ENCODE measurements around the gene SPAG6.
"Not testable (repeated sequence)": the region's sequence is repeated elsewhere in the genome, so short reads cannot be mapped to it uniquely, and the experiment has no call there.

DNA sequence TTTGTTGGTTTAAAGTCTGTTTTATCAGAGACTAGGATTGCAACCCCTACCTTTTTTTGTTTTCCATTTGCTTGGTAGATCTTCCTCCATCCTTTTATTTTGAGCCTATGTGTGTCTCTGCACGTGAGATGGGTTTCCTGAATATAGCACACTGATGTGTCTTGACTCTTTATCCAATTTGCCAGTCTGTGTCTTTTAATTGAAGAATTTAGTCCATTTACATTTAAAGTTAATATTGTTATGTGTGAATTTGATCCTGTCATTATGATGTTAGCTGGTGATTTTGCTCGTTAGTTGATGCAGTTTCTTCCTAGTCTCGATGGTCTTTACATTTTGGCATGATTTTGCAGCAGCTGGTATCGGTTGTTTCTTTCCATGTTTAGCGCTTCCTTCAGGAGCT lies 61.6 kb downstream of the SPAG6 start:
- TF ChIP-seq, protein P1, sequence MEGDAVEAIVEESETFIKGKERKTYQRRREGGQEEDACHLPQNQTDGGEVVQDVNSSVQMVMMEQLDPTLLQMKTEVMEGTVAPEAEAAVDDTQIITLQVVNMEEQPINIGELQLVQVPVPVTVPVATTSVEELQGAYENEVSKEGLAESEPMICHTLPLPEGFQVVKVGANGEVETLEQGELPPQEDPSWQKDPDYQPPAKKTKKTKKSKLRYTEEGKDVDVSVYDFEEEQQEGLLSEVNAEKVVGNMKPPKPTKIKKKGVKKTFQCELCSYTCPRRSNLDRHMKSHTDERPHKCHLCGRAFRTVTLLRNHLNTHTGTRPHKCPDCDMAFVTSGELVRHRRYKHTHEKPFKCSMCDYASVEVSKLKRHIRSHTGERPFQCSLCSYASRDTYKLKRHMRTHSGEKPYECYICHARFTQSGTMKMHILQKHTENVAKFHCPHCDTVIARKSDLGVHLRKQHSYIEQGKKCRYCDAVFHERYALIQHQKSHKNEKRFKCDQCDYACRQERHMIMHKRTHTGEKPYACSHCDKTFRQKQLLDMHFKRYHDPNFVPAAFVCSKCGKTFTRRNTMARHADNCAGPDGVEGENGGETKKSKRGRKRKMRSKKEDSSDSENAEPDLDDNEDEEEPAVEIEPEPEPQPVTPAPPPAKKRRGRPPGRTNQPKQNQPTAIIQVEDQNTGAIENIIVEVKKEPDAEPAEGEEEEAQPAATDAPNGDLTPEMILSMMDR (conservative IDR thresholded peaks at IDR 0.05; ENCODE audit: low read depth in 2 of 2), result not testable (repeated sequence)
- TF ChIP-seq EZH2 (IDR thresholded peaks at IDR 0.05; ENCODE audit: low read depth, unreplicated experiment); EZH2phosphoT487 (IDR thresholded peaks at IDR 0.05; ENCODE audit: unreplicated experiment); ZNF114 (CRISPR knock-in tag; IDR thresholded peaks at IDR 0.05); CREB1 (CRISPR knock-in tag; IDR thresholded peaks at IDR 0.05; ENCODE audit: low read depth); POLR2AphosphoS5 (IDR thresholded peaks at IDR 0.05; ENCODE audit: low read depth); ZNF331 (CRISPR knock-in tag; IDR thresholded peaks at IDR 0.05; ENCODE audit: low read depth); REST (IDR thresholded peaks at IDR 0.05; ENCODE audit: unreplicated experiment); JUNB (IDR thresholded peaks at IDR 0.05; ENCODE audit: unreplicated experiment); NANOG (IDR thresholded peaks at IDR 0.05; ENCODE audit: borderline replicate concordance); STAT1 (IDR thresholded peaks at IDR 0.05; ENCODE audit: unreplicated experiment); ZNF462 (CRISPR knock-in tag; IDR thresholded peaks at IDR 0.05): not testable (repeated sequence)
- TF ChIP-seq, protein P2, sequence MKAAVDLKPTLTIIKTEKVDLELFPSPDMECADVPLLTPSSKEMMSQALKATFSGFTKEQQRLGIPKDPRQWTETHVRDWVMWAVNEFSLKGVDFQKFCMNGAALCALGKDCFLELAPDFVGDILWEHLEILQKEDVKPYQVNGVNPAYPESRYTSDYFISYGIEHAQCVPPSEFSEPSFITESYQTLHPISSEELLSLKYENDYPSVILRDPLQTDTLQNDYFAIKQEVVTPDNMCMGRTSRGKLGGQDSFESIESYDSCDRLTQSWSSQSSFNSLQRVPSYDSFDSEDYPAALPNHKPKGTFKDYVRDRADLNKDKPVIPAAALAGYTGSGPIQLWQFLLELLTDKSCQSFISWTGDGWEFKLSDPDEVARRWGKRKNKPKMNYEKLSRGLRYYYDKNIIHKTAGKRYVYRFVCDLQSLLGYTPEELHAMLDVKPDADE (IDR thresholded peaks at IDR 0.05), result not testable (repeated sequence)
